ENCODE data around the gene TENM4.
"Not testable (repeated sequence)": the region's sequence is repeated elsewhere in the genome, so short reads cannot be mapped to it uniquely, and the experiment has no call there.

Gene TENM4

GRCh38 chr11:78921509-78921908 is 519.3 kb downstream of the TENM4 start:
- peak; percentile 16 for DNase-seq

- DNase-seq: no peak
Observed at GRCh38 chr11:78920329-78920728, 520.5 kb downstream of the TENM4 start.

DNA sequence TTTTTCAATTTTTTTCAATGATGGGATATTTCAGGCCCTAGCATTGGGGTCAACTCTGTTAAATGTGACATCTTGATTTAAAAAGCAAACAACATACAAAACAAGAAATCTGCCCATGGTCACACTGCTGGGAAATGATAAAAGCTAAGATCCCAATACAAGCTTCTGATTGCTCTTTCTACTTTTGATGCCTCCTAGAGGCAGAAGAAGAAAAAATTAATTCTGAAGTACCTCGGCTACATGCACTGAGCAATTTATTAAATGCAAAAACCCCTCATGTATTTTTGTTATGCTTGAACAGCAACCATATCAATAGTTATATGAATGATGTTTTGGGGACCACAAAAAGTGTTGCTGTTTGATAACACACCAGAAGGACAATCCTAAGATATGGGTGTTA is 524.1 kb downstream of the TENM4 start:
- no peak for DNase-seq

DNA sequence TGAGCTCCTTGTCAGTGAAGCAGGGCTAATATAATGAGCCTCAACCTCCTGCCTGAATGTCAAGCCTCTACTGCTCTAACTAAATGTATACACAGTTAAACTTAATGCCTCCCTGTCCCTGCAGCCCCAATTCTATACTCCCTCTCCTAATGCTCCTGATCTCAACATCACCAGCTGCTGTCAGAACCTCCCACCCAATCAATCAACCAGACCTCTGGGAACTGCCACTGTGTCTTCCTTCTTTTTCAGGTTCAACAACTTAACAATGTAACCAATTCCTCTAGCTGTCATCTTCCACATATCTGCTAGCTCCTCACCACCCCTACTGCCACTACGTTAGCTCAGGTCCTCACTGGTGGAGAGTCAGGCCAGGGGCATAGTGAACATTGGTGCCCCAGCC is 526.3 kb downstream of the TENM4 start:
- DNase-seq: no peak

DNA sequence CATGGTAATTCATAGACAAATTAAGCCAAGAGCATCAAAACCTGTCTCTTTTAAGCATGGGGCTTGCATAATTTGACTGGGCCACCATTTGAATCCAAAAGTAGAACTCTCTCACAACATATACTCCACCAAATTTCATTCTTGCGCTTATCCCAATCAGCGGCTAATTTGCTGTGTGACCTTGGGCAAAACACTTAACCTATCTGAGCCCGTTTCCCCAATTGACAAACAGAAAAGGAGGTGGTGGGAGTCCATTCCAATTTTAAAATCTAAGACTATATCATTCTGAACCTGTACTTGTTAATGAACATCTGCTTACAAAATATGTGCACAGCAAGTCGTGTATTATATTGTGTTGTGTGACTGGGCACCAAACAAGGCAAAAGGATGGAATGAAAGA is 528.1 kb downstream of the TENM4 start:
- no peak for DNase-seq

- DNase-seq: no peak
Observed at GRCh38 chr11:78910322-78910721, 530.5 kb downstream of the TENM4 start.

DNA sequence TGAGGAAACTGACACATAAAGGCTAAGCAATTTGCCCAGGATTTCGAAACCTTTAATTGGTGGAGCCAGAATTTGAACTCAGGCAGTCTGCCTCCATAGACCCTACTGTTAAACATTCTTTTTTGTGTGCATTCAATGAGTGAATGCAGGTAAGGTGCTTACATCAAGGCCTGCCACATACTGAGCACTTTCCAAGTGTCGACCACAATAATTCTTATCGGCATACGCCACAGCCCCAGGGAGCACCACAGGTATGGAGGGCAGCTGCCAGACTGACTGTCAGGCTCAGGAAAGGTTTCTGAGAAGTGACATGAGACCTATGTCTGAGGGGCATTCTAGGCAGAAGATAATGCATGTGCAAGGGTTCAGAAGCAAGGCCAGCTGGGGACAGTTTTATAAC is 531.4 kb downstream of the TENM4 start:
- DNase-seq: no peak

DNA sequence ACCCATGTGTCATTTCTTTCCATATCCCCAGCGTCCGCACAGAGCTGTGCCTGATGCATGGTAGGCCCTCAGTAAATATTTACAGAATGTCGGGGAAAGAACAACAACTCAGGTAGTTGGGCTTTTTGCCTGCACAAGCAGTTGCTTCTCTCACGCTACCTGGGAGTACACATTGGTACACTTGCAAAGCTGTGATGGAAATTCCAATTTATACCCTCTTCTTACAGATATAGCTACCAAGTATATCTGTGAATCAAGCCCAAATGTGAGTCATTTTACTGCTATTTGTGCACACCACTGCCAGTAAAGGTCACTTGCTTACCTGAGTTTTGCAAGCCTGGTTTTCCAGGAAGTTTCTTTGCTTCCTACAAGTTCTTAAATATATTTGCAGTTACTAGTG is 533.2 kb downstream of the TENM4 start:
- DNase-seq: peak; percentile 22

DNA sequence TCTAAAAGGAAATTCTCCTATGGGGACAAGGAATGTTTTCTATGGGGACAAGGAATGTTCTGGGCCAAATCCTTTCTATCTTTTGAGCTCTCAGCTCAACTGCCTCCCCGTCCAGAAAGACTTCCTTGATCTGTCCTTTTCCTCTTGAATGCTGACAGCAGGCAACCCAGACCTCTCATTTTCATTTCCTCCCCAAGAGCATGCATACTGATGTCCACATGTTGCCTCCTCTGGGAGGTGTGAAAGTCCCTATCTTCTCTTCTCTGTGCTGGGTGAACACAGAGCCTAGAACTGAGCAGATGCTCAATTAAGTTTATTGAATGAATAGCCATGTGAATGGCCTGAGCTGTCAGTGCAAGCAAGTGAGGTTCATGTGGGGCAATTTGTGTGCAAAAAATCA is 534.3 kb downstream of the TENM4 start:
- DNase-seq: no peak

- no peak for DNase-seq
Observed at GRCh38 chr11:78905756-78906155, 535.1 kb downstream of the TENM4 start.

GRCh38 chr11:78902771-78903507 is 537.9 kb downstream of the TENM4 start:
- DNase-seq: no peak

DNA sequence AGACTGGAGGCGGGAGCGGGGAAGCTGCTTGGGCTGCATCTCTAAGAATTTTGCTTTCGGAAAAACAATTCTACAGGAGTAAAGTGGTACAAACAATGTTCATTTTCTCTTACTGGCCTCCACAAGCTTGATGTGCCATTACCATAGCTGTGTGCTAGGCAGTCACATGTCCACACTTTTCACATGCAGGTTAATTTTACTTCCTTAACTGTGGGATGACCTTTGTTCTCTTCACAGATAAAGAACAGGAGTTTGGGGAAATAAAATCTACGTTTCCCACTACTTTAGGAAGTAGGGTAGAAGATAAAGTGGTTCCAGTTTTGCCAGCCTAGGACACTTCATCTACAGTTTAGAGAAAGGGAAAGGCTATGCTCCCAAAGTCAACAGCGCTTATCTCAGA is 539.0 kb downstream of the TENM4 start:
- DNase-seq: no peak

GRCh38 chr11:78898266-78898775 is 542.5 kb downstream of the TENM4 start:
- DNase-seq: peak; percentile 59

DNA sequence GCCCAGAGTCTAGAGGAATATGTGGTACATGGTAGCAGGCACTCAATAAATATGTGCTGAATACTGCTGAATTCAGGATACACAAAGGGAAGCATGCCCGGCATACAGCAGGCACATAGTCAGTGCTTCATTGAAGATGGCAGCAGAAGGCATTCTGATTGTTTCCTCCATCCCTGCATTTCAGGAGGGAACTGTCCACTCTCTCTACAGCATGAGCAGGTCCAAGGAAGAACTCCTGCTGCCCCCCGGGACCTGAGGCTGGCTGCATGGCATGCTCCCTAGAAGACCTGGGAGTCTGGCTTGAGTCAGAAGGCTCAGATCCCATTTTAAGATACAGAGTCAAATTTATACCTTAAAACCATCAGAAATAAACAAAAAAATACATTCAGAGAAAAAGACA is 546.8 kb downstream of the TENM4 start:
- no peak for DNase-seq

GRCh38 chr11:78889698-78890097 is 551.1 kb downstream of the TENM4 start:
- no peak for DNase-seq

DNA sequence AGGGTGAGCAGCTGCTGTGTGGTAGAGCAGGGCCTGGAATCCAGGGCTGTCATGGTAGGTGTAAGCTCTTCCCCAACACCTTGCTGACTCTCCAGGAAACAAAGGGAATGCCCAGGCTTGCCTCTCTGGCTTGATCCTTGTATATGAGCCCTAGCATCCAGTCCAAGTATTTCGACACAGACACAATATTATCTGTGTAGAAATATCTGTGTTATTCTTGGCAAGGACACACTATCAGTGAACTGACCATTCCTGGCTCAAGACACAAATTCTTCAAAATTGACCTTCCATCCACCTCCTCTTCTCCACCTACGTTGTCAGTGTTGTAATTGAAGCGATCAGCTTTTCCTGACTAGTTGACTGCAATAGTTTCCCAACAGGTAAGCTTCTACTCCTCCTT is 554.2 kb downstream of the TENM4 start:
- DNase-seq: no peak

GRCh38 chr11:78884761-78885160 is 556.1 kb downstream of the TENM4 start:
- DNase-seq: no peak

DNA sequence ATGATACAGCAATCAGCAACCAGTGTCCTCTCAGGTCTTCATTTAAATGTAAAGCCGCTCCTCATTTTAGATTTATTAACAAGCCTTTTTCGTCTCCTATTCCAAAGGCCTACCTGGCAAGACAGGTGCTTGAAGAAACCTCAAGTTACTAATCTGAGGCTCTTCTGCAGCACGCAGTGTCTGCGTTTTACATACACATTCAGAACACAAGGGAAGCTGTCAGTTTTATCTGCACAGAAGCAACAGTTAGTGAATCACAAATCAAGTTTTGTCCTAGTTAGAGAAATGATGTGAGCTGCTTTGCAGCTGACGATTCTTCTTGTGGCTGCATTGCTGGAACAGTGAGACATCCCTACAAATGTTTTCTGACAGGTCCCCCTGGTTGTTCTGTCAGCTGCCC is 557.3 kb downstream of the TENM4 start:
- DNase-seq: no peak

GRCh38 chr11:78879094-78879980 is 561.5 kb downstream of the TENM4 start:
- DNase-seq: not testable (repeated sequence)

- no peak for DNase-seq
Observed at GRCh38 chr11:78878631-78879030, 562.2 kb downstream of the TENM4 start.

DNA sequence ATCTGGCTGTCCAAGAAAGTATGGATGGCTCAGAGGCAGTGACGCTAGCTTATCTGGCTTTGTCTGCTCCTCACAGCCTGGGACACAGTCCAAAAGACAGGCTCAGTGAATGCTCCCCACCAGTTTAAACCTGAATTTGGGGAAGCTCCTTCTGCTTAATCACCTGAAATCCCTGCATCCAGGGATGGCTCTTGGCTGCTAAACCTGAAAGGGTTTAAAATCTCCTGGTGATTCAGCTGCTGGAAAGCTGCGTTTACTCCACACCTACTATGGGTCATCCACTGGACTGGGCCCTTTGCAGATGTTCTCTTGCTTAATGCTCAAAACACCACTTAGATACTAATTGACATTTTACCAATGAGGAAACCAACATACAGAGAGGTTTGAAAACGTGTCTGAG is 564.2 kb downstream of the TENM4 start:
- DNase-seq: no peak

DNA sequence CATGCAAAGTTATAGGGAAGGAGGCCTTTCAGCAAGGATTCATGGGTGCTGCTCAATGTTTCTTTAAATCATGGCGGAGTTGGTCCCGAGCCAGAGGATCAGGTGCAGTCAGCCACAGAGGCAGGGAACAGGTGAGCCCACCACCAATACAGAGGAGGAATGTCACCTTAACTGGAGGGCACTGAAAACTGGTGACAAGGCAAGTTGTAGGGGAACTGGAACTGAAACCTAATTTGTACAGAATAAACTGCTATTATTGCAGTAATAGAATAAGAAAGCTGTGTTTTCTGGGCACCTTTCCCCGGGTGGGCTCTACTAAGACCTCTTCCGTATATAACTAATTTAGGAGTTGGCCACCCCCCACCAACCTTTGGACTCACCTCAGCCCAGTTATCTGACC is 570.2 kb downstream of the TENM4 start:
- no peak for DNase-seq

DNA sequence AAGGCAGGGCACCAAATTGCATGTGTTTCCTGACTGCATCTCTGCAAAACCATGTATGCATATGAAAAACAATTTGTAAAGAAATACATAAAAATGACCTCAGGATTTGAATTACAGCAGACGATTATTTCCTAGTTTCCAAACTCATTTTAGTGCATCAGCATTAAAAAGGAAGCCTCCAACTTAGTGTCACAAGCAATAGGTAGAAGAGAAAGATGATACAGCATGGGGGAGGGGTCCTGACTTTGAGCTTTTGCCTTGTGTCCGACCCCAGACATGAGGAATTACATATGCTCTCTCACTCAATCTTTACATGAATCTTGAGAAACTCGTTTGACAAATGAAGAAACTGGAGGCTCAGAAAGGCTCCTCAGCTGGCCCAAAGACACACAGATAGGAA is 571.5 kb downstream of the TENM4 start:
- no peak for DNase-seq

- DNase-seq: no peak
Observed at GRCh38 chr11:78868563-78868962, 572.3 kb downstream of the TENM4 start.
